CD14-positive monocyte (primary cell): ENCODE measurements around the gene FRAS1. TPM values are rescaled to one million over a fixed set of nuclear protein-coding genes. Genes with fewer than 3 reads are reported as not detected.

Source experiments
- DNase-seq, 3 donors: peaks; one replicate each; pipeline ENCODE4 v3.0.0-alpha.2; 2011 to 2022
- H2AFZ ChIP-seq: 2 replicates; pipeline ENCODE4 v1.6.0; 2012; ENCODE audit warnings: mild to moderate bottlenecking, low read depth, low read length, inconsistent platforms; ENCODE audit not compliant: insufficient read depth, poor library complexity, severe bottlenecking
- H3K27ac ChIP-seq, 2 donors: 1 replicate in 1 of 2; 2 replicates in 1 of 2; pipeline ENCODE4 v1.5.1; 2012 to 2013; ENCODE audit warnings: low read length in 2 of 2, control low read depth in 1 of 2, inconsistent platforms in 1 of 2, low read depth in 1 of 2, mild to moderate bottlenecking in 1 of 2
- H3K27me3 ChIP-seq, 2 donors: one replicate each; pipeline versions ENCODE4 v1.6.0 to v1.6.1; 2011 to 2013; ENCODE audit warnings: low read length in 2 of 2; ENCODE audit not compliant: control insufficient read depth in 2 of 2, insufficient read depth in 2 of 2
- H3K36me3 ChIP-seq, 2 donors: replicated peaks in 1 of 2; 1 replicate in 1 of 2; 2 replicates in 1 of 2; pipeline versions ENCODE4 v1.5.1 to v1.6.1; 2012 to 2013; ENCODE audit warnings: low read length in 2 of 2, control low read depth in 1 of 2, inconsistent platforms in 1 of 2, mild to moderate bottlenecking in 1 of 2; ENCODE audit not compliant: insufficient read depth in 2 of 2, control insufficient read depth in 1 of 2
- H3K4me1 ChIP-seq, 2 donors: 1 replicate in 1 of 2; 2 replicates in 1 of 2; pipeline versions ENCODE4 v1.5.1 to v1.6.1; 2012 to 2013; ENCODE audit warnings: low read length in 2 of 2, control low read depth in 1 of 2, inconsistent platforms in 1 of 2, mild to moderate bottlenecking in 1 of 2, moderate library complexity in 1 of 2; ENCODE audit not compliant: insufficient read depth in 2 of 2, control insufficient read depth in 1 of 2
- H3K4me2 ChIP-seq: replicated peaks from 2 replicates; pipeline ENCODE3; 2012; ENCODE audit warnings: low read length, moderate library complexity, mild to moderate bottlenecking; ENCODE audit not compliant: poor library complexity, severe bottlenecking; ENCODE audit errors: extremely low read depth
- H3K4me3 ChIP-seq, 3 experiments: fragments of 200-600 bp in 1 of 3; sonication (generic) in 1 of 3; replicated peaks in 1 of 3; 1 replicate in 2 of 3; 2 replicates in 1 of 3; pipeline ENCODE4 v1.5.1; 2011 to 2013; ENCODE audit warnings: low read length in 3 of 3, mild to moderate bottlenecking in 3 of 3, control low read depth in 2 of 3, low read depth in 2 of 3, inconsistent platforms in 1 of 3, moderate library complexity in 1 of 3
- H3K79me2 ChIP-seq: 2 replicates; pipeline ENCODE4 v1.6.0; 2012; ENCODE audit warnings: mild to moderate bottlenecking, control low read depth, inconsistent platforms, low read length, moderate library complexity; ENCODE audit not compliant: insufficient read depth
- H3K9ac ChIP-seq: 2 replicates; pipeline ENCODE4 v1.6.0; 2017; ENCODE audit warnings: low read length, mild to moderate bottlenecking; ENCODE audit not compliant: insufficient read depth, poor library complexity, severe bottlenecking
- H3K9me3 ChIP-seq, 2 donors: replicated peaks in 1 of 2; 1 replicate in 1 of 2; 2 replicates in 1 of 2; pipeline versions ENCODE4 v1.5.1 to v1.6.1; 2012 to 2013; ENCODE audit warnings: low read length in 2 of 2, control low read depth in 1 of 2; ENCODE audit not compliant: control insufficient read depth in 1 of 2, insufficient read depth in 1 of 2
- H4K20me1 ChIP-seq: 2 replicates; pipeline ENCODE4 v1.6.0; 2012; ENCODE audit warnings: mild to moderate bottlenecking, low read length, control low read depth, moderate library complexity; ENCODE audit not compliant: insufficient read depth
- H3K27ac Mint-ChIP-seq, 7 donors: one replicate each; pipeline ENCODE4 v1.8.0; 2020; ENCODE audit warnings: mild to moderate bottlenecking in 7 of 7, mixed read lengths in 7 of 7, moderate library complexity in 6 of 7, inconsistent platforms in 2 of 7
- H3K27me3 Mint-ChIP-seq, 3 donors: one replicate each; pipeline ENCODE4 v1.8.0; 2021 to 2022; ENCODE audit warnings: low read depth in 3 of 3, mild to moderate bottlenecking in 3 of 3, mixed read lengths in 3 of 3, moderate library complexity in 3 of 3, inconsistent platforms in 1 of 3
- H3K36me3 Mint-ChIP-seq, 2 donors: one replicate each; pipeline ENCODE4 v1.8.0; 2020; ENCODE audit warnings: mixed read lengths in 2 of 2, inconsistent platforms in 1 of 2, mild to moderate bottlenecking in 1 of 2
- H3K4me1 Mint-ChIP-seq: one replicate; pipeline ENCODE4 v1.8.0; 2020; ENCODE audit warnings: mild to moderate bottlenecking, mixed read lengths
- H3K4me3 Mint-ChIP-seq, 2 donors: one replicate each; pipeline ENCODE4 v1.8.0; 2020; ENCODE audit warnings: mild to moderate bottlenecking in 2 of 2, mixed read lengths in 2 of 2, moderate library complexity in 1 of 2
- H3K9me3 Mint-ChIP-seq, 7 donors: one replicate each; pipeline ENCODE4 v1.8.0; 2020 to 2022; ENCODE audit warnings: mixed read lengths in 7 of 7, mild to moderate bottlenecking in 6 of 7, moderate library complexity in 6 of 7, inconsistent platforms in 2 of 7
- CTCF ChIP-seq: fragments of 200-600 bp; IDR thresholded peaks from one replicate; pipeline ENCODE4 v1.8.0; 2022; ENCODE audit warnings: antibody characterized with exemption, mild to moderate bottlenecking
- WGBS: methylation state at CpG from one replicate; pipeline ENCODE4 v1.1.5; 2013; ENCODE audit warnings: missing lambda C conversion rate; ENCODE audit not compliant: insufficient coverage; 5-methylcytosine and 5-hydroxymethylcytosine counted together
- intact Hi-C, 2 donors: fragments of 100-400 bp; cut with micrococcal nuclease; formaldehyde crosslinking; loops; one replicate each; pipeline versions ENCODE4 v1.15.0 to v1.15.1; 2023
- polyA plus RNA-seq, 3 donors: library from polyadenylated mRNA; depleted of rRNA in 1 of 3; unstranded in 2 of 3; stranded (reverse) in 1 of 3; fragments of 300-500 nt in 2 of 3; fragments of >200 nt in 1 of 3; fragmentation: Illumina TruSeq in 2 of 3; gene quantifications; 1 replicate in 2 of 3; 2 replicates in 1 of 3; pipeline ENCODE4 v1.2.3, GENCODE V29; 2012 to 2021

The FRAS1 gene
- polyA plus RNA-seq, 3 donors: not detected

DNA sequence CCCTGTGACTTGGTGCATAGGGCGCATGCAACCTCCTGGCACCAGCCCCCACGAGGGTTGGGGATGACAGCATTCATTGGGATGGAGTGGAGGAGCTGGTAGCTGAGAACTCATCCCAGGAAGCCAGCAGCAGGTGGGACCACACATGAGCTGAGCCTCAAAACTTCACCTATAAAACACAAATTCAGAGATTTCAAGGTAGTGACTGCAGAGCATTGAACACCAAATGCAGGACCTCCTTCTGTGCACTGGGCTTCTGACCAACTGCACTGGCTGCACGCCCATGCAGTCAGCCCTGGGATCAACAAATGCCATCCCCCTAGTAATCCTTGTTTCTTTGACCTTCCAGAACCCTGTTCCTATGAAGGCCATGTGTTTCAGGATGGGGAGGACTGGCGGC lies 197.8 kb downstream of the FRAS1 start:
- no peaks in the 10 kb centered on the region for H3K4me1 ChIP-seq
- no peak overlapping the region for H2AFZ ChIP-seq
- no peak overlapping the region for H3K4me3 ChIP-seq
- WGBS: no CpG with 5 or more reads among the region's 4 CpGs
- no peaks in the 10 kb centered on the region for H4K20me1 ChIP-seq
- peaks cover 0 to 4% (median 0%) of the 10 kb centered on the region in 3 donors for H3K27me3 Mint-ChIP-seq
- H3K4me1 Mint-ChIP-seq: no peaks in the 10 kb centered on the region
- H3K27ac ChIP-seq: no peak overlapping the region
- H3K27ac Mint-ChIP-seq: peak overlapping the region in 2 of 7 donors; percentile 33 to 41
- intact Hi-C loops: no loop called here
- no peak for DNase-seq
- no peak overlapping the region for H3K4me2 ChIP-seq
- no peaks in the 10 kb centered on the region for H3K27me3 ChIP-seq
- no peaks in the 10 kb centered on the region for H3K36me3 ChIP-seq
- no peak overlapping the region for H3K9ac ChIP-seq
- TF ChIP-seq CTCF: no peak
- peaks cover 15 to 19% of the 10 kb centered on the region in 2 donors for H3K9me3 ChIP-seq
- no peaks in the 10 kb centered on the region for H3K36me3 Mint-ChIP-seq
- no peak overlapping the region for H3K4me3 Mint-ChIP-seq
- no peaks in the 10 kb centered on the region for H3K79me2 ChIP-seq
- H3K9me3 Mint-ChIP-seq: peaks cover 11 to 20% (median 13%) of the 10 kb centered on the region in 7 donors

DNA sequence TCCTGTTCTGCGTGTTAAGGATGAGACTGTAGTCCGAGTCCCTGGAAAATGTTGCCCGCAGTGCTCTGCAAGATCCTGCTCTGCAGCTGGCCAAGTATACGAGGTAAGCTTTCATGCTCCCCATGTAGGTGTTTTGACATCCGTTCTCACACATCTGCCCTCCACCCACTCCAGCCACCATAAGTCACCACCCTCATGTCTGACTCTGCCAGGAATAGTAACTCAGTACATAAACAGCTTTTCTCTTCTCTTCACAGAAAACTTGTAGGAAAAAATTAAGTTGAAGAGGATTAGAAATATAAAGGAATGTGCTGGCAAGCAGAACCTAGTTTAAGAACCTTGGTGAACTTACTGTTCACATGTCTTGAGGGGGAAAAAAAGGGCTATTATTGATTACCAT lies 207.9 kb downstream of the FRAS1 start:
- no peak for TF ChIP-seq CTCF
- no peak overlapping the region for H3K27ac ChIP-seq
- no peaks in the 10 kb centered on the region for H3K36me3 ChIP-seq
- H3K4me1 ChIP-seq: no peaks in the 10 kb centered on the region
- H3K36me3 Mint-ChIP-seq: no peaks in the 10 kb centered on the region
- peaks cover 0 to 18% of the 10 kb centered on the region in 2 donors for H3K9me3 ChIP-seq
- H3K4me2 ChIP-seq: no peak overlapping the region
- DNase-seq: no peak
- H3K4me1 Mint-ChIP-seq: no peaks in the 10 kb centered on the region
- H3K9me3 Mint-ChIP-seq: peaks cover 2 to 13% (median 6%) of the 10 kb centered on the region in 7 donors
- H3K27me3 ChIP-seq: no peaks in the 10 kb centered on the region
- no peaks in the 10 kb centered on the region for H4K20me1 ChIP-seq
- no peak overlapping the region for H3K4me3 ChIP-seq
- no peak overlapping the region for H3K27ac Mint-ChIP-seq
- no peak overlapping the region for H3K4me3 Mint-ChIP-seq
- H3K27me3 Mint-ChIP-seq: peaks cover 0 to 5% (median 2%) of the 10 kb centered on the region in 3 donors
- intact Hi-C loops: no loop called here
- H2AFZ ChIP-seq: no peak overlapping the region
- 70% methylated on average over 5 of the region's 5 CpGs for WGBS
- no peaks in the 10 kb centered on the region for H3K79me2 ChIP-seq
- no peak overlapping the region for H3K9ac ChIP-seq
